IPS-20b (cell line): ENCODE results near the gene RAI14.
A peak's percentile ranks its signal among the peaks of the same experiment; 100 is the strongest.

Experiments
- H3K27ac ChIP-seq: one replicate; pipeline ENCODE4 v1.5.1; 2013; ENCODE audit warnings: low read length
- H3K27me3 ChIP-seq: 2 replicates; pipeline ENCODE4 v1.6.1; 2013; ENCODE audit warnings: mild to moderate bottlenecking, low read length, inconsistent platforms; ENCODE audit not compliant: insufficient read depth
- H3K36me3 ChIP-seq: 2 replicates; pipeline ENCODE4 v1.6.1; 2013; ENCODE audit warnings: low read depth, mild to moderate bottlenecking, inconsistent platforms, low read length, moderate library complexity; ENCODE audit not compliant: insufficient read depth
- H3K4me1 ChIP-seq: 2 replicates; pipeline ENCODE4 v1.6.1; 2013; ENCODE audit warnings: mild to moderate bottlenecking, control low read depth, inconsistent platforms, low read length, moderate library complexity; ENCODE audit not compliant: insufficient read depth
- H3K4me3 ChIP-seq: 2 replicates; pipeline ENCODE4 v1.5.1; 2013; ENCODE audit warnings: mild to moderate bottlenecking, low read length, inconsistent platforms
- H3K9ac ChIP-seq: 2 replicates; pipeline ENCODE4 v1.6.1; 2013; ENCODE audit warnings: low read depth, mild to moderate bottlenecking, inconsistent platforms, low read length, moderate library complexity
- H3K9me3 ChIP-seq: 2 replicates; pipeline ENCODE4 v1.6.1; 2013; ENCODE audit warnings: mild to moderate bottlenecking, low read depth, low read length, inconsistent platforms; ENCODE audit not compliant: insufficient read depth

Gene RAI14

DNA sequence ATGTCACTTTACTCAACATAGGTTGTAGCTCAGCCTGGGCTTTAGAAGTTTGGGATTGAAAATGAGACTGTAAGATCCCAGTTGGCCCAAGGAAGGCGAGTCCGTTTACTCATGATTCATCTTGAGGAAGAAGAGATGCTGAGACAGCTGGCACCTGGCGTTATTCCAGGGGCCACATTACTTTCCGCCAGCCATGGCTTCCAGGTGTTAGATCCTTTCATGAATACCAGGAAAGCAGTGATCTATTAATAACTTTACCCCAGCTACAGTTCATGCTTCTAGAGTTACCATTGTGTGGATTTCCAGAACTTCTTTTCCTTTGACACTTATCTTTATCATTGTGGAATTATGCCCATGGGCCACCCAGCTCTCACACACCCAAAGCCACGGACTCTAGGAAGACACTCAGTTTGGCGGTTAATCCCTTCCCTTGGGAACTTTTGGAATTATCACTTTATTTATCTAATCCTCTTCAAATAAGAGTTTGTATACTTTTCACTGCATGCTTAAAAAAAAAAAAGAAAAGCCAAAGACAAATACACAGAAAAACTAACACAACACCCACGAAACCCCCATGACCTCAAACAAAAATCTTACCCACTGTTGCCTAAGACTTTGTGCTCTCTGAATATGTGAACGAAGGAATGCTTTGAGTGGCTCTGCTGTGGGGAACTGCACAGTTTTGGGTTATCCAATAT is 26.9 kb downstream of the RAI14 start:
- no peak overlapping the region for H3K4me3 ChIP-seq
- H3K27me3 ChIP-seq = no peaks in the 10 kb centered on the region
- H3K36me3 ChIP-seq = peaks cover 14% of the 10 kb centered on the region
- H3K4me1 ChIP-seq = peaks cover 57% of the 10 kb centered on the region
- no peaks in the 10 kb centered on the region for H3K9me3 ChIP-seq
- no peak overlapping the region for H3K27ac ChIP-seq
- H3K9ac ChIP-seq = no peak overlapping the region

DNA sequence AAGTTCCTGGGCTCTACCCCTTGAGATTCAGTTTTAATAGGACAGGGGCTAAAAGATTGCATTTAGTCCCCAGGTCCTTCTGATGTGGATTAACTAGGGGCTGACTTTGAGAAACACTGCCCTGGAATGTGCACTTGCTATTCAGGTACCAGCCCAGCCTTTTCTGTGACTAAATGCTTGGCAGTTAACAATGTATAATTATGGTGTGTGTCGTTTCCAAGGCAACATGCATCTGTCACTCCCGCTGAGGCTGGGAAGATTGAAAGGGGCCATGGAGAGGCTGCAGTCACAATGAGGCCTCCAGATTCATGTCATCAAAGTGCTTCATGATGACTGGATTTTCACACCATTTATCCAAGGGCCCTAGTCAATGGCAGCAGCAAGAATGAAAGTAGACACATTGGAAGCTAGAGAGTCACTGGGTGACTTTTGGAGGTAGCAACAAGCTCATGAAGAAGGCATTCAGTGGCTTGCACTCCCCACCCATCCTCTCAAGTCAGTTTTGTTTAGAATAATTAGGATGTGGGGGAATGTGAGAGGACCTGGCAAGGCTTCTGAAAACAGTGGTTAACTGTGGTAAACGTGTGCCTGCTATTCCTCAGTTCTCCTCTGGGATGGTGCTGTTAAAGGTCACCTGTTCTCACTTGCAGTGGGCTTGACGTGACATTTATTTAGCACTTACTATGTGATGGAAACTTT is 28.3 kb downstream of the RAI14 start:
- Histone ChIP-seq H3K4me3 (no peak overlapping the region), H3K27me3 (no peaks in the 10 kb centered on the region), H3K36me3 (peaks cover 28% of the 10 kb centered on the region), H3K4me1 (peaks cover 48% of the 10 kb centered on the region), H3K27ac (no peak overlapping the region), H3K9ac (no peak overlapping the region; the same call in 1 of the 2 replicates), H3K9me3 (no peaks in the 10 kb centered on the region)

DNA sequence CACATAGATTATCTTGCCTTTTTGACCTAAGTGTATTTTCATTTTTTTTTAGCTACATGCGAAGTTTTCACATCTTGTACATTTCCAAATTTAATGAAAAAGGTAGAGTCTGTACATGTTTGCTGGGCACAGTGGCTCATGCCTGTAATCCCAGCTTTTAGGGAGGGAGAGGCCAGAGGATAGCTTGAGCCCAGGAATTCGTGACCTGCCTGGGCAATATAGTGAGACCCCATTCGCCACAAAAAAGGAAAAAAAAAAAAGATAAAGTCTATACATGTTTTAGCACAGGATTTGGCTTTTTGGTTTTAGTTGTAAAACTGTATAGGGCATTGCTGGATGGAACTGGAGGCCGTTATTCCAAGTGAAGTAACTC is 28.8 kb downstream of the RAI14 start:
- Histone ChIP-seq H3K36me3 (peaks cover 32% of the 10 kb centered on the region), H3K9me3 (no peaks in the 10 kb centered on the region), H3K27me3 (no peaks in the 10 kb centered on the region), H3K4me1 (peaks cover 47% of the 10 kb centered on the region), H3K9ac (peak overlapping the region; percentile 51; the same call in 1 of the 2 replicates), H3K27ac (peak overlapping the region; percentile 87), H3K4me3 (no peak overlapping the region; the same call in 1 of the 2 replicates)

DNA sequence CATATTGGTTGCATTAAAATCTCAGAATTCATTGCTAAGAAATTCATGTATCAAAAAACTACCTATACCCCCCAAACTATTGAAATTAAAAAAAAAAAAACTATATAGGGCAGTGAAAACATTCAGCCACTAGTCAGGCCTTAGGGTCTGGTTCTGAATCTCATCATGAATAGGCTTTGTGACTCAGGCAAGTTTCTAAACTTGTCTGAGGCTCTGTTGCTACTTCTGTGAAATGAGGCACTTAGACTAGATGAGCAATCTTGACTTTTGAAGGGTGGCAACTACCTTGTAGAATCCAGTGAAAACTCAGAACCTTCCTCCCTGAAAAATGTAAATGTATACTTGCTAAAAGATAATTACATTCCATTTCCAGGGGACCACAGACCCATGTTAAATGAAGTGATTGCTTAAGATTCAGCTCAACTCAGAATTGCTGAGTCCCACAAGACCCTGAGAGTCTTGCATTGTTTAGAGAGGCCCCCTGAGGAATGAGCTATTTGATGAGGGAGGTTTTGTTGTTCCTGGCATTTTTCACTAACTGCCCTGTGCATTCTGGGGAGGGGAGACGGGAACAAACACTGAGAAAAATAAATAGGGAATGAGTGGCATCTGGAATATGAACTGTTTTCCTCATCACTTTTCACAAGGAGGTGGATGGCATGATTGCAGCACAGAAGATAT is 29.5 kb downstream of the RAI14 start:
- H3K9ac ChIP-seq = peak overlapping the region; percentile 51; the same call in 1 of the 2 replicates
- H3K4me3 ChIP-seq = peak overlapping the region; percentile 47; the same call in 1 of the 2 replicates
- peak overlapping the region; percentile 87 for H3K27ac ChIP-seq

DNA sequence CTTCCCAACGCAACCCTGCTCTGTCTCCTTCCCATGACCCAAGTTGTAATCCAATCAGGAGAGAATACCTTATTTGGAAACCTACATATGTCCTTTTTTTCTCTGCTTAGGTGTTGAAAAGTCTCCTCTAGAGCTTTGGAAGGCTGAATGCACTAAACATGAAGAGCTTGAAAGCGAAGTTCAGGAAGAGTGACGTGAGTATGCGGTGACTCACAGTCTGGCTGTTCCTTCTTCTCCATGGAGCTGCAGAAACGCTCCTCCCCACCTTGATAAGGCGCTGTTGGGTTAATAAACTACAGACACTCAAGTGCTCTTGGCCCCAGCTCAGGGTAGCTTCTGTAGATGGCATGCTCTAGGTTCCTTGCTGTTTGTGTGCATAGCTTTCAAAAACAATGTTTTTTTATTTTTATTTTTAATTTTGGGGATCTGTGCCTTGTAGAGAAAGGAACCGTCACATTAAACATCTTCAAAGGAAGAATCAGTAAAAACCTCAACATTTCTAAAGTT is 30.7 kb downstream of the RAI14 start:
- Histone ChIP-seq H3K27ac (peak overlapping the region; percentile 21), H3K9me3 (no peaks in the 10 kb centered on the region), H3K36me3 (peaks cover 38% of the 10 kb centered on the region), H3K4me1 (peaks cover 37% of the 10 kb centered on the region), H3K9ac (peak overlapping the region; percentile 37; the same call in 1 of the 2 replicates), H3K4me3 (no peak overlapping the region), H3K27me3 (no peaks in the 10 kb centered on the region)

More for the DNA sequence above, 29.5 kb downstream of the RAI14 start:
- Histone ChIP-seq H3K4me1 (peaks cover 43% of the 10 kb centered on the region), H3K9me3 (no peaks in the 10 kb centered on the region), H3K27me3 (no peaks in the 10 kb centered on the region), H3K36me3 (peaks cover 33% of the 10 kb centered on the region)

DNA sequence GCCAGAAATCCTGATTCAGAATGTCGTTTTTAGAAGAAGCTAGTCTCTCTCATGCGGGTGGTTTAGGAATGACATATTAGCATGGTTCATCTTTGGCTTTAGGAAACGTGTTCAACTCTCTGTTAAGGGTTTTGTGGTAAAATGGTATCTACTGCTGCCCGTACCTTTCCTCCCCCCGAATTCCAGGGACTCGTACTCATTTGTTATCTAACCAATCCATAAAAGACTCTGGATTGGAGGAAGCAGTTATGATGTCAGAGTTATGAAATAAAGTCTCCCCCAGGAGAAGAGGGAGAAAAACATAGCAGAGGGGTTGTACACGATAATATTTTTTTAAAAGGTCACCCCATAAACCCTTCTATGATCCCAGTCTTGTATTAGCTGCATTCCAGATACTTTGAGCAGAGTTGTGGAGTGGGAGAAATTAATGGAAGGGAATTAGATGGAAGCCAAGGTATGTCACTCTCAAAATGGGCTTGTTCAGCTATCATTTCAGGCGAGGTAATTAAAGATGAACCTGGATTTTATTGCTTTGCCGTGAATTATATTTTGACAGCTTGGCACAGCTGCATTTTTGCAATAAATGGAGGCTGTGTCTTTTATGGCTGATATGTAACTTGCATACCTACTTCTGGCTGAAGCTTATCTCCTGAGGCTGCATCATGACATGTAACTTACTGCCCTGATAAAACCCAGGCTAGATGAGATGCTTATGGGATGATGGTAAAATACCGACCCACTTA is 31.3 kb downstream of the RAI14 start:
- Histone ChIP-seq H3K4me1 (peaks cover 37% of the 10 kb centered on the region), H3K9me3 (no peaks in the 10 kb centered on the region), H3K27me3 (no peaks in the 10 kb centered on the region), H3K4me3 (no peak overlapping the region), H3K36me3 (peaks cover 38% of the 10 kb centered on the region), H3K9ac (no peak overlapping the region), H3K27ac (no peak overlapping the region)

DNA sequence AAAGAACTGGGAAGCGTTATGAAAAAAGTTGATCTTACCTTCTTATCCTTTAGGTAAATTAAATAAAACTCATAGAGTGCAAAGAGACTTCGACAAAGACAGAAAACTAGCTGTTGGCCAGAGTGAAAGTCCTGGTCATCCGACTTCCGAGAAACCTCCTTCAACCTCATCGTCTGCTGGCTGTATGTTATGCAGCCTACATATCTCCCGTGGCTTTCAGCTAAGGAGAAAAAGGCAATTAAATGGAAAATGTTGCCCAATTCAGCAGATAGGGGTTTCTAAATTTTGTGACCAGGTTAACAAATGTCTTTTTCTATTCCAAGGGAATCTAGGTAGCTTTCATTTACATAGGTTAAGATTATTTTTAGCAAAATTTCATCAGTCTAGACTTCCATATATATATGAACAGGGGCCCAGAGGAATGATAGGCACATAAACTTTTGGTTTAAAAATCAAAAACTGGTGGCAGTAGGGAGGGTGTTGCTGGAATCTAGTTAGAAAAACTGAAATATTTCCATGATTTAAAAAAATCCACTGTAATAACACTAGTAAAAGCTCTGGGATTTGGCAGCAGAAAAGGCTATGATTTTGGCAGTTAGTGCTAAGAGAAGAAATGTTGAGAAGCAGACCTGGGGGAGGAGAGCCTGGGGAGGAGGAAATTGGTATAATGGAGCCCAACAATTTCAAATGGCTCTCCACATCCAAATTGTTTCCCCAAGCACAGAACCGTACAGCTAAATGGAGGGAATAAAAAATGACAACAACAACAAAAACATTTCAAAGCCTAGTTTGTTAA is 32.1 kb downstream of the RAI14 start:
- Histone ChIP-seq H3K9me3 (no peaks in the 10 kb centered on the region), H3K36me3 (peaks cover 45% of the 10 kb centered on the region), H3K27me3 (no peaks in the 10 kb centered on the region), H3K27ac (no peak overlapping the region), H3K4me3 (no peak overlapping the region), H3K9ac (no peak overlapping the region), H3K4me1 (peaks cover 34% of the 10 kb centered on the region)

DNA sequence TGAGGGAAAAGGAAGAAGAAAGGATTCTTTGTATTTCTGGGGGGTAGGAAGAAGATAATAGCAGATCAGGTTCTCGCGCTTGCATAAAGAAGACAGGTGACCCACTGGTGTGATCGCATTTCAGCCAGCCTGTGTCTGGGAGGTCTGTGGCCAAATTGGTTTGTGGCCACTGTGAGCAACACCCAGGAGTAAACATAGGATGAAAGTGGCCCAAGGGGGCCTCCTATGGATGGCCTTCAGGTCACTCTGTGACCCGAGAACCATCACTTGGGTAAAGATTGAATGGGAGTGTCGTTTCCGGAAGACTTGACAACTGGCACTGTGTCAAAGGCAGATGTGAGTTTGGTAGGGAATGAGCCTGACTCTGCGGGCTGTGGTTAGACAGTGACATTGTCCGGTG is 34.2 kb downstream of the RAI14 start:
- no peaks in the 10 kb centered on the region for H3K9me3 ChIP-seq
- peaks cover 24% of the 10 kb centered on the region for H3K4me1 ChIP-seq
- no peak overlapping the region for H3K4me3 ChIP-seq
- H3K27me3 ChIP-seq = no peaks in the 10 kb centered on the region
- H3K27ac ChIP-seq = no peak overlapping the region
- no peak overlapping the region for H3K9ac ChIP-seq
- H3K36me3 ChIP-seq = peaks cover 61% of the 10 kb centered on the region

DNA sequence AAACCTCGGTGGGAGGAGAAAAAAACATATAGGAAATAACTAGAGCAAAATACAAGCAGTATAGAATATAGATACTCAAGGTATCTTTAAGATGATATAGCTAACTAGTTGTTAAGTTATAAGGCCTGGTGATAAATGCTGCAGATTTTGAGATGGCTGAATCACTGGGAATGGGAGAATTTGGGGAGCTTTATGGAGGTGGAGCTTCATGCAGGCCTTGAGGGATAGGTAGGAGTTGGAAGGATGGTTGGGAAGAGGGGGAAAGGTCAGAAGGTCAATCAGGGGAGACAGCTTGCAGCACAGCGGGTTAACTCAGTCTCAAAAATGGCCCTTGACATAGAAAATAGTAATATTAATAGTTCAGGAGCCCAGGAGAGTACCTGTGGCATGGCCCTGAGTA is 34.8 kb downstream of the RAI14 start:
- Histone ChIP-seq H3K27me3 (no peaks in the 10 kb centered on the region), H3K9me3 (no peaks in the 10 kb centered on the region), H3K27ac (no peak overlapping the region), H3K4me1 (peaks cover 18% of the 10 kb centered on the region), H3K9ac (no peak overlapping the region), H3K4me3 (no peak overlapping the region), H3K36me3 (peaks cover 64% of the 10 kb centered on the region)

DNA sequence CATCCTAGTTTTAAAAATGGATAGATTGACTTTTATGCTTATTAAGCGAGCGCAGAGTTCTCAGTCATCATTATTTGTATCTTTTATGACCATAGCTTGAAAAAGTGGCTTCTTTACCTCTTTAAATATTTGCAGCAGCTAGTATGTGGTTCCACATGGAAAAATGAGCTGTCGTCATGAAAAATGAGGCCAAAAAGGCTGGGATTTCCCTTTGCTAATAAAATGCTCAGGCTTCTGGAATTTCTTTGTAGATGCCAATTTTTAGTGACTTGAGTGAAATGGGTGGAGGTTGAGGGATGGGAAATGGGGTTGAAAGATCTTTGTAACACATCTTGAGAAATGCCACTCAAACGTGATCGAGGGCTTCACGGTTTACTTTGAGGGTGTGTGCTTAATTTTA is 35.2 kb downstream of the RAI14 start:
- H3K4me1 ChIP-seq = peaks cover 14% of the 10 kb centered on the region
- H3K9me3 ChIP-seq = no peaks in the 10 kb centered on the region
- H3K9ac ChIP-seq = no peak overlapping the region
- H3K36me3 ChIP-seq = peaks cover 64% of the 10 kb centered on the region
- no peak overlapping the region for H3K4me3 ChIP-seq
- H3K27me3 ChIP-seq = no peaks in the 10 kb centered on the region
- no peak overlapping the region for H3K27ac ChIP-seq
